SHP77 treated with DMSO at 0.1 percent for 48 hours (cell line): ENCODE measurements around the gene EXD3.

Experiments
- DNase-seq: peaks from one replicate; lab custom pipeline; 2025; lab: John Stamatoyannopoulos, UW

The EXD3 gene

GRCh38 chr9:137365552-137366444, 57.2 kb downstream of the EXD3 start:
- no peak for DNase-seq

DNA sequence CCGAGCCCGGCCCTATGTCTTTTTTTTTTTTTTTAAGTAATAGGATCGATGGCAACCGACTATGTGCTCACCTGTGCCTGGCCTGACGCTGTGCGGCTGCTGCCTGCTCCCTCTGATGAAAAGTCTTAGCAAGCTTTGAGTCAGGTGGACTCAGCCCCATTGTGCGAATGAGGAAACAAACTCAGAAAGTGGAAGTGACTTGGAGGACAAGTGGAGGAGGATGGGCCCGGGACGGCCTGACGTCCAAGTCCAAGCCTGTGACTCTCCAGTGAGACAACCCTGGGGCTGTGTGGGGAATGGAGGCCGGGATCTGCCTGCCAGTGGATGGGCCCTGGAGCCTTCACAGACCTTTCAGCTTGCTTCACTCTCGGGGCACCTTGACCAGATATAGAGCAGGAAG, 57.9 kb downstream of the EXD3 start:
- DNase-seq = no peak

- DNase-seq = no peak
Measured at GRCh38 chr9:137359850-137360249, 63.1 kb downstream of the EXD3 start.

- no peak for DNase-seq
Measured at GRCh38 chr9:137358126-137358525, 64.8 kb downstream of the EXD3 start.

GRCh38 chr9:137357166-137357565, 65.8 kb downstream of the EXD3 start:
- DNase-seq = no peak

- DNase-seq = no peak
Measured at GRCh38 chr9:137355761-137356365, 67.1 kb downstream of the EXD3 start.

- DNase-seq = no peak
Measured at GRCh38 chr9:137354845-137355760, 67.9 kb downstream of the EXD3 start.

- DNase-seq = no peak
Measured at GRCh38 chr9:137354153-137354844, 68.7 kb downstream of the EXD3 start.

DNA sequence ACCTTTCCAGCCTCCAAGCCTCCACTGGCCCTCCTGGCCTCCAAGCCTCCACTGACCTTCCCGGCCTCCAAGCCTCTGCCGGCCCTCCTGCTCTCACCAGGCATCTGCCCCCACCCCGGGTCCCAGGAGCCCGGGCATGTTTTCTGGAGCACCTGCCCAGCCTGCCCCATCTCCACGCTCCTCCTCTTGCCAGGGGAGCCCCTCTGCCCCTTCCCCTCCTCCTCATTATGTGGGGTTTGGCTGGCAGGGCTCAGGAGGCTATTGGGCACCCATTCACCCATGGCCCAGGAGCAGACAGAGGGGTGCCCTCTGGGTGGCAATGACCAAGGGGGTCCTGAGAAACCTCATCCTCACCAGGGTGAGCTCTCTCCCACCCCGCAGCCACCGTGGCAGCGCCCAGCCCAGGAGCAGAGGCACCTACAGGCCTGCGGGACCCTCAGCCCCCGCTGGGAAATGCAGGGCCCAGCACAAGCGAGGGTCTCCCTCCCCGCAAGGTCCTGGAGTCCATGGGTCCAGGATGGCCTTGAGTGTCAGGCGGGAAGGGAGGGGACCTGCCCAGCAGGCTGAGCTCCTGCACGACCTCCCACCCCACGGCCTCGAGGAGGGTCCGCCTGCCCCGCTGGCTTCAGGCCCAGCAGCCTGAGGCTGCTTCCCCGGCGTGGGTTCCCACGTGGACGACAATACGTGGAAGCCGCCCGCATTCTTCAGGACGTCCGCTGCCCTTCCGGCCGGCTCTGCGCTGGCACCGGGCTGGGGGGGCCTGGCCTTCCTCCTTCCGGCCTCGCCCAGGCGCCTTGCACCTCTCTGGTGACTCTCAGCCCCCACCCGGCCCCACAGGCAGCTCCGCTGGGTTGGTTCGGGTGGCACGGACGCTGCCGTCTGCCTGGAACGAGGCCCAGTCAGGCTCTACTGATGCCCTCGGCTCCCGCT, 69.5 kb downstream of the EXD3 start:
- no peak for DNase-seq

- DNase-seq = no peak
Measured at GRCh38 chr9:137352511-137353222, 70.3 kb downstream of the EXD3 start.

GRCh38 chr9:137351781-137352501, 71.0 kb downstream of the EXD3 start:
- DNase-seq = no peak

- no peak for DNase-seq
Measured at GRCh38 chr9:137350696-137351584, 72.0 kb downstream of the EXD3 start.

DNA sequence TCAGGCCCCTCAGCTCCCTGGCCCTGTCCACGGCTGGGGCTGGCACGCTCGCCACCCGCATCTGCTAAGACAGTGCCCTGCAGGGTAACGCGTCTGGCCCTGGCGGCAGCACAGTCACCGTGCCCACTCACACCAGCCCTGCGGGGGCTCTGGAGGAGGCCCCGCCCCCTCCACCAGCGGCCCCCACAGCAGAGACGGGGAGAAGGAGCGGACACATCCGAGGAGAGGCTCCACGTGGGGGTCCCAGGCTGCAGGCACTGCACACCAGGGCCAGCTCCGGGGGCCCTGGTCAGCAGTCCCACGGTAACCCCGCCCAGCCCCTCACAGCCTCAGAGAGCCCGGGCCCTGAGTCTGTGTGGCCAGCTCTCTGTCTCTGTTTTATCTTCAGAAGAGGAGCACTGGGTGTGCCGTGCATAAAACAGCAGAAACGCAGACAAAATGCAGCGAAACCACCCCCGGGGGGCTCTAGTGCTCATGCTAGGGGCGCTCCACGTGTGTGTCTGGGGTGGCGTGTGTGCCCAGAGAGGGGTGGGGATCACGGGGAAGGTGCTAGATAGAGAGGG, 73.4 kb downstream of the EXD3 start:
- DNase-seq = no peak

- DNase-seq = no peak
Measured at GRCh38 chr9:137348769-137349470, 74.0 kb downstream of the EXD3 start.

DNA sequence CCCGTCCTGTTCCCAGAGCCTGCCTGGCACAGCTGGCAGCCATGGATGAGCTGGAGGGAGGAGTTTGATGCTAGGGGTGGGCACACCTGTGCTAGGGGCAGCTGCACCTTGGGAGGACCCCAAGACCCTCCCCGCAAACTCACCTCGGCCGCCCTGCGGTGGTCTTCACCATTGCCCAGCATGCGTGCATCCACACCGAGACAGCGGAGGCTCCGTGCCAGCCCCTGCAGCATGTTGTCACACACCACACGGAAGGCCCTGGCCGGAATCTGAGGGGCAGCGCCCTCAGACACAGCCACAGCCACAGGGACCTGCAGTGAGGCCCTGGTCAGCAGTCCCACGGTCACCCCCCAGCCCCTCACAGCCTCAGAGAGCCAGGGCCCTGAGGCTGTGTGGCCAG, 75.0 kb downstream of the EXD3 start:
- DNase-seq = no peak

DNA sequence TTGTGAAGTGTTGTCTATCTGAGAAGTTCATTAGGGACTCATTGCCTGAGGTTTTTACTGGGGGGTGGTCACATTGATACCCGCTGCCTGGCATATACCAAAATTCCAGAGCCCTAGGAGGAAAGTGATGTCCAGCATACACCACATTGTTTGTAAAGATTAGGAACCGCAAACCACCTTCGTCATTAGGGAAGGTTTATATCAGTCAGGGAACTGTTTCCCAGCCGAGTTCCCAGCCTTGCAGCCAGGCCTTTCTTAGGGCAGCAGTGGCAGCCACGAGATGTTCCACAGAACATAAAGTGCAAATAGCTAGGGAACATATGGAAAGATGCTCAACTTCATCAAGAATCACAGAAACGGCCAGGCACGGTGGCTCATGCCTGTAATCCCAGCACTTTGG, 80.5 kb downstream of the EXD3 start:
- no peak for DNase-seq

GRCh38 chr9:137341227-137341626, 81.7 kb downstream of the EXD3 start:
- no peak for DNase-seq
